GM21576 (cell line): ENCODE data around the gene IL25.
A peak's percentile ranks its signal among the peaks of the same experiment; 100 is the strongest.
"Not testable (repeated sequence)": the region's sequence is repeated elsewhere in the genome, so short reads cannot be mapped to it uniquely, and the experiment has no call there.

Experiments used
- ATAC-seq: cut with Tn5 transposase; IDR thresholded peaks from one replicate; pipeline ENCODE4 v1.9.1; 2021; ENCODE audit warnings: mild to moderate bottlenecking, moderate library complexity; ENCODE audit not compliant: unreplicated experiment

Gene IL25

DNA sequence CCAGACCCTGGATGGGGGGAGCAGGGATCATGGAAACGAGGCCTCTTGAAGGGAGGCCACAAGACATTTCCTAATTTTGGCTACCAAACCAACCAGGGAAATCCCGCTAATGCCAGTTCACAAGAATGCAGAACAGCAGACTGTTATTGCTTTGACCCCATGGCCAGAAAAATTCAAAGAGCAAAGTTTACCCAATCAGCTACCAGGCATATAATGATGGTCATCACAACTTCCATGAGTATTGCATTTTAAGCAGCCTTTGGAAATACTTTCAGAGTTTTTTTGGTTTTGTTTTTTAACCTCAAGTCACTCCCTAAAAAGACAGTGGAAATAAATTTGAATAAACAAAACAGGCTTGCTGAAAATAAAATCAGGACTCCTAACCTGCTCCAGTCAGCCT lies at the start of gene IL25:
Gene IL25 (plus strand): TSS at position 301 of the 400 bp plus-strand sequence.
- no peak for ATAC-seq

GRCh38 chr14:23323838-23324454 lies 48.7 kb upstream of the IL25 start:
- ATAC-seq: no peak

- ATAC-seq: no peak
Observed at GRCh38 chr14:23324455-23324846, 48.2 kb upstream of the IL25 start.

GRCh38 chr14:23324993-23325392 lies 47.6 kb upstream of the IL25 start:
- no peak for ATAC-seq

- ATAC-seq: not testable (repeated sequence)
Observed at GRCh38 chr14:23325746-23326145, 46.9 kb upstream of the IL25 start.

- ATAC-seq: no peak
Observed at GRCh38 chr14:23326491-23327332, 45.9 kb upstream of the IL25 start.

DNA sequence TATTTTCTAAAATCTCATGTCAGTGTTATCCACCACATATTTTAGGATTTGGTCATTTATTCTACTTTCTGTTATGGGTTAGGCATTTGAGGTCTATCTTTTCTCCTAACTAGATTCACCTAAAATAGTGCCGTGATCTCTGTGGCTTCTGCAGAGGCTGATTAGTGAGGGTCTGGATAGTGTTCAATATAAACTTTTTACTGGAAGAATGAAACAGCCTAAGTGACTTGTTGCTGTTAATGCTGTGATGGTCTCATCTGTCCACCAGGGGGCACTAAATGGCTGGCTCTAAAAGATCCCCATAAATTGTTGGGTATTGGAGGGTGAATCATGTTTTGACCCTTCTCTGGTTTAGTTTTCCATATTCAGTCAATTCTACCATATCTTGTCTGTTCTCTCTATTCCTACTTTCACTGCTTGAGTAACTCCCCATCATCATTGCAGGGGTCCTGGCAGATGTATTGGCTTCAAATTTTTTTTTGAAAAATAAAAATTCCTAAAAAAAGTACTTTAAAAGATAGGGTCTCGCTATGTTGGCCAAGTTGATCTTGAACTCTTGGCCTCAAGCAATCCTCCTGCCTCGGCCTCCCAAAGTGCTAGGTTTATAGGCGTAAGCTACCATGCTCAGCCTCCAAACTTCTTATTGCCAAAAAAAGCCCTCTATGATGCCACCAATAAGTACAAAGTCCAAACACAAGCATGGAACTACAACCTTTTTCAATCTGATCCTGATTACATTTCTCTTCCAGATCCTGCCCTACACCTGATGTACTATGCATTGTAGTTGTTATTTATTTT lies 44.5 kb upstream of the IL25 start:
- ATAC-seq: peak; percentile 64

DNA sequence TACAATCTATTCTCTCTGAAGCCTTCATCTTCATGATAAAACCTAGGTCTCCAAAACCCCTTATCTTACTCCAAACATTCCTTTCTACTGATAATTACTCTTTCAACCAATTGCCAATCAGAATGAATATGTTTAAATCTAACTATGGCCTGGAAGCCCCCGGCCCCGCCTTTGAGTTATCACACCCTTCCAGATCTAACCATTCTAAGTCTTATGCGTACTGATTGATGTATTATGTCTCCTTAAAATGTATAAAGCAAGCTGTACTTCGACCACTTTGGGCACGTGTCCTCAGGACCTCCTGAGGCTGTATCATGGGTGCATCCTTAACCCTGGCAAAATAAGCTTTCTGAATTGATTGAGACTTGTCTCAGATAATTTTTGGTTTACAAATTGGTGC lies 37.0 kb upstream of the IL25 start:
- ATAC-seq: no peak

DNA sequence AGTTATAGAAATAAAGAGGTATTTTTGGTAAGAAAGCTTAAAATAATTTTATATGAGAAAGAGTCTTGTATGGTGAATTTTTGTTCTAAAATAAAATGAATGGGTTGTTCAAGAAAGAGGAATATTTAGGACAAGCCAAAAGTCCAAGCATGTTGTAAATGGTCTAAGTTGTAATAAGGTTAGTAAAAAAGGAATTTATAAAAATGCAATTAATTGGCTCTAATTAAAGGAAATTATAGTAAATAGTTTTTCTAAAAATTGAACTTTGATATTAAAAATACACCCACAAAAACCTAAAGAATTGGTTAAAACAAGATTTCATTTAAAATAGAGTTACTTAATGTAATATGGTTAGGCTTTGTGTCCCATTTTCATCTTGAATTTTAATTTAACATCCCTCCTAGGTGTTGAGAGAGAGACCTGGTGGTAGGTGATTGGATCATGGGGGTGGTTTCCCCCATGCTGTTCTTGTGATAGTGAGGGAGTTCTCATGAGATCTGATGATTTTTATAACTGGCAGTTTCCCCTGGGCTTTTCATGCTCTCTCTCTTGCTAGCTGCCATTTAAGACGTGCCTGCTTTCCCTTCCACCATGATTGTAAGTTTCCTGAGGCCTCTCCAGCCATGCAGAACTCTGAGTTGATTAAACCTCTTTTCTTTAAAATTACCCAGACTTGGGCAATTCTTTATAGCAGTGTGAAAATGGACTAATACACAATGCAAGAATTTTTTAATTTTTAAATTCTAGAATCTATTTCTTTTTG lies 32.9 kb upstream of the IL25 start:
- no peak for ATAC-seq

DNA sequence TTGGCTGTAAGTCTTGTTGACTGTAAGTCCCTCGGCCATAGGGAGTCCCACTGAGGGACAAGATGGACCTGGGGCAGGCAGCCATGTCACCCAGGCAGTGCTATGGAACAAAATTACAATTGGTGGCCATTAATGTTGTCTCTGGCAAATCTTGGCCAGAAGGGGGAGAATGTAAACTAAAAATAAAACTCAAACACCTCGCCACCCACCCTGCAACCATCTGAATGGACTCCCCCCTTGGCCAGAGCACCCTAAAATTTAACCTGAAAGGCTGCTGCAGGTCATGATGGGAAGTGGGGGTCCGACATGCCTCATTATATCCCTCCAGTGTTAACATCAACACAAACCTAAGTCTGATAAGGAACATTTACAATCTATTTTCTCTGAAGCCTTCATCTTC lies 28.1 kb upstream of the IL25 start:
- ATAC-seq: no peak

DNA sequence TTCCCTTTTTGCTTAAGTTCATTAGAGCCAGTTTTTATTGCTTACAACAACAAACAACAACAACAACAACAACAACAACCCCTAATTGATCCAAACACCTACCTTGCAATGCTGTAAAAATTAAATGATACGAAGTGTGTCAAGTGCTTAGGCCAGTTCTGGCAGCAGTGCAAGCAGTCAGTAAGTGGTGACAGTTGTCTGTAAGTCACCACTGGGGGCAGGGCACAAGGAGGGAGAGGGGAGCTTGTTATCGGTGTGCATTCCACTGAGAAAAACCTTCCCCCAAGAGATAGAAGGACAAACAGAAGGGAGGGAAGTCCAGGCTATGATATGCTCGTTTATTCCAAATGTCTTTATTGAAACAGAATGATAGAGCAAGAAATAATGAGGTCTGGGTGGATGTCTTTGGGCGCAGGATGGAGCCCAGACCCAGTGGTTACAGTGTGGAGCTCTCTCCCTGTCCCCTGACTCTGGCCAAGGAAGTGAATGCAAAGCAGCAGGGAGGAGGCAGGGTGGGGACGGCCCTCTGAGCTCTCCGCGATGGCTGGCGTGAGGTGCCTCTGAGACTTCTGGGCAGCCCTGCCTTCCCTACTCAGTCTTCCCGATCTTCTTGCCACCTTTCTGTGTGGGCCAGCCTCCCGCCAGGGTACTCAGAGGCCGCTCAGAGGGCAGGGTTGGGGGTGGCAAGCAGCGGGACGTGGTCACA lies 26.5 kb upstream of the IL25 start:
- no peak for ATAC-seq

- ATAC-seq: no peak
Observed at GRCh38 chr14:23346693-23347405, 25.8 kb upstream of the IL25 start.

- no peak for ATAC-seq
Observed at GRCh38 chr14:23347406-23348296, 25.0 kb upstream of the IL25 start.

- ATAC-seq: no peak
Observed at GRCh38 chr14:23348297-23348655, 24.3 kb upstream of the IL25 start.

- ATAC-seq: no peak
Observed at GRCh38 chr14:23349156-23349845, 23.3 kb upstream of the IL25 start.

DNA sequence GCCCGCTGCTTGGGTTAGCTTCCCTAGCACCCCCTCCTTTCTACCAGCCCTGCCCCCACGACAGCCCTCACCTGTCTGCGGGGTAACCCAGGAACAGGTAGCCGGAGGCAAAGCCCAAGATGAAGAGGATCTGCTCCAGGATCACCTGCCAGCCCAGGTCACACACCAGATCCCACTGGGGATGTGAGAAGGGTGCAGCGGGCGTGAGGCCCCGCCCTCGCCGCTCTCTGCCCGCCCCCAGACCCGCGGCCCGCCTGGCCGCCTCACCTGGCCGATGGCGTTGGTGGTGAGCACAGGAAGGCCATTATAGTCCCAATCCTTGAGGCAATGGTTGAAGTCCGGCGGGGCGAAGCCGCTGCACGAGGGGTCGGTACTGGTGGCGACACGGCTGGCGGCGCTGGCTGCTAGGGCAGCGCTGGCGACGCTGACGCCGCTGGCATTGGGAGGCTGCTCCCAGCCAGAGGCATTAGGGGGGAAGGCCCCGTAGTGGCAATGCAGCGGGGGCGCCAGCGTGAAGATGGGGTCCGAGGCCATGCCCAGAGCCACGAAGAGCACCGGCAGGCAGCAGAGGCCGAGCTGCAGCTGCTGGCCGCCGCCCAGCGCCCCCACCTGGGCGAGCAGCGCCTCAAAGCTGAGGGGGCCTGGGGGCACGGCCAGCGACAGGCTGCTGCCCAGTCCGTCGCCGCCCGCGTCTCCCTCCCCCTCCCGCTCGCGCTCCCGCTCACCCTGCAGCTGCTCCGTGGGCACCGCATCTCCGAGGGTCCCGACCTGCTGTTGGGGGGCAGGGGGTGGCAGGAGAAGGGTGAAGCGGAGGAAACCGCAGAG lies 20.7 kb upstream of the IL25 start:
- ATAC-seq: no peak
